Body of pancreas (tissue), 4 donors: ENCODE measurements around the gene RASEF. TPM values are rescaled to one million over a fixed set of nuclear protein-coding genes. Genes with fewer than 3 reads are reported as not detected.

Source experiments
- ATAC-seq: fragments of 150-250 bp; one replicate; pipeline ENCODE4 v1.9.1; 2016
- DNase-seq, 4 donors: peaks; one replicate each; pipeline ENCODE4 v3.0.0-alpha.2; 2019
- H3K27ac ChIP-seq, 4 donors: fragments of 200-600 bp; sonication (generic); 1 replicate in 3 of 4; 2 replicates in 1 of 4; pipeline versions ENCODE4 v1.5.1 to v1.6.1; 2016 to 2019; ENCODE audit warnings: mild to moderate bottlenecking in 1 of 4, mixed read lengths in 1 of 4, moderate library complexity in 1 of 4
- H3K27me3 ChIP-seq, 2 donors: fragments of 200-600 bp; sonication (generic); one replicate each; pipeline ENCODE4 v1.6.0; 2016; ENCODE audit warnings: mild to moderate bottlenecking in 1 of 2
- H3K36me3 ChIP-seq, 2 donors: fragments of 200-600 bp; sonication (generic); replicated peaks in 1 of 2; 2 replicates each; pipeline ENCODE4 v1.5.1; 2016; ENCODE audit warnings: low read depth in 2 of 2; ENCODE audit not compliant: insufficient read depth in 1 of 2
- H3K4me1 ChIP-seq: fragments of 200-600 bp; sonication (generic); one replicate; pipeline ENCODE4 v1.6.0; 2016
- H3K4me3 ChIP-seq, 2 donors: fragments of 200-600 bp; sonication (generic); 1 replicate in 1 of 2; 2 replicates in 1 of 2; pipeline ENCODE4 v1.5.1; 2016 to 2019
- H3K9me3 ChIP-seq, 3 donors: fragments of 200-600 bp; sonication (generic); 1 replicate in 2 of 3; 2 replicates in 1 of 3; pipeline ENCODE4 v1.5.1; 2016
- CTCF ChIP-seq, 7 experiments: fragments of 450-650 bp in 4 of 7; fragments of 200-600 bp in 3 of 7; sonication (generic) in 3 of 7; IDR thresholded peaks; one replicate each; pipeline ENCODE4 v1.5.1; 2016 to 2019; ENCODE audit warnings: antibody characterized with exemption in 7 of 7
- POLR2A ChIP-seq, 3 donors: fragments of 450-650 bp; IDR thresholded peaks; one replicate each; pipeline ENCODE4 v1.6.1; 2016; ENCODE audit warnings: antibody characterized with exemption in 3 of 3, mild to moderate bottlenecking in 2 of 3
- WGBS, 2 donors: methylation state at CpG; one replicate each; pipeline ENCODE4 v1.1.5; 2017; 5-methylcytosine and 5-hydroxymethylcytosine counted together
- intact Hi-C: fragments of 100-400 bp; cut with DNase I; formaldehyde crosslinking; loops from one replicate; pipeline ENCODE4 v1.15.1; 2023
- total RNA-seq, 2 donors: library from RNA; depleted of rRNA; stranded (reverse); fragments of >200 nt; gene quantifications; one replicate each; pipeline ENCODE4 v1.1.0, GENCODE V29; 2016

RASEF gene
- total RNA-seq, 2 donors from 2014 or later: 49.5 to 59.7 TPM

GRCh38 chr9:82987370-82988189 is 75.4 kb downstream of the RASEF start:
- intact Hi-C loops: no loop called here
- H3K27me3 ChIP-seq: no peaks in the 10 kb centered on the region
- no peaks in the 10 kb centered on the region for H3K9me3 ChIP-seq
- ATAC-seq (no peak), DNase-seq (no peak)
- WGBS, 2 donors: 66 to 69% methylated on average over 4 to 5 of the region's 5 CpGs
- peaks cover 0 to 13% of the 10 kb centered on the region in 2 donors for H3K36me3 ChIP-seq
- TF ChIP-seq CTCF (IDR thresholded peaks at IDR 0.05) (no peak), POLR2A (IDR thresholded peaks at IDR 0.05) (no peak)
- peaks cover 5% of the 10 kb centered on the region for H3K4me1 ChIP-seq
- H3K27ac ChIP-seq: no peak overlapping the region
- no peak overlapping the region for H3K4me3 ChIP-seq

GRCh38 chr9:82981552-82981951 is 81.4 kb downstream of the RASEF start:
- 95 to 96% methylated on average over 1 of the region's 1 CpG for WGBS, 2 donors
- intact Hi-C loops: no loop called here
- H3K4me3 ChIP-seq: no peak overlapping the region

GRCh38 chr9:82975176-82975575 is 87.8 kb downstream of the RASEF start:
- intact Hi-C loops: no loop called here
- Histone ChIP-seq H3K9me3 (no peaks in the 10 kb centered on the region), H3K4me3 (no peak overlapping the region), H3K27ac (no peak overlapping the region), H3K27me3 (no peaks in the 10 kb centered on the region), H3K4me1 (no peaks in the 10 kb centered on the region), H3K36me3 (peaks cover 0 to 1% of the 10 kb centered on the region in 2 donors)
- TF ChIP-seq CTCF (IDR thresholded peaks at IDR 0.05): no peak
- no peak for ATAC-seq
- 81 to 91% methylated on average over 6 of the region's 6 CpGs for WGBS, 2 donors
- DNase-seq: no peak

More at GRCh38 chr9:82981552-82981951, 81.4 kb downstream of the RASEF start:
- Histone ChIP-seq H3K27me3 (no peaks in the 10 kb centered on the region), H3K36me3 (peaks cover 0 to 4% of the 10 kb centered on the region in 2 donors), H3K4me1 (no peaks in the 10 kb centered on the region), H3K27ac (no peak overlapping the region), H3K9me3 (no peaks in the 10 kb centered on the region)
- ATAC-seq (no peak), DNase-seq (no peak)
- TF ChIP-seq POLR2A (IDR thresholded peaks at IDR 0.05): no peak
- no peak for TF ChIP-seq CTCF (IDR thresholded peaks at IDR 0.05)

- Histone ChIP-seq H3K4me1 (no peaks in the 10 kb centered on the region), H3K9me3 (no peaks in the 10 kb centered on the region), H3K27me3 (no peaks in the 10 kb centered on the region), H3K36me3 (no peaks in the 10 kb centered on the region), H3K27ac (no peak overlapping the region), H3K4me3 (no peak overlapping the region)
- DNase-seq (no peak), ATAC-seq (no peak)
- intact Hi-C loops: no loop called here
- 73 to 84% methylated on average over 3 of the region's 3 CpGs for WGBS, 2 donors
- TF ChIP-seq POLR2A (IDR thresholded peaks at IDR 0.05) (no peak), CTCF (IDR thresholded peaks at IDR 0.05) (no peak)
These were observed 90.5 kb downstream of the RASEF start for GRCh38 chr9:82972446-82972845.

GRCh38 chr9:82970359-82970758 is 92.6 kb downstream of the RASEF start:
- Histone ChIP-seq H3K4me3 (no peak overlapping the region), H3K36me3 (no peaks in the 10 kb centered on the region), H3K27ac (no peak overlapping the region), H3K27me3 (no peaks in the 10 kb centered on the region), H3K9me3 (no peaks in the 10 kb centered on the region), H3K4me1 (no peaks in the 10 kb centered on the region)
- 59 to 73% methylated on average over 3 of the region's 3 CpGs for WGBS, 2 donors
- DNase-seq: no peak
- ATAC-seq: no peak
- TF ChIP-seq POLR2A (IDR thresholded peaks at IDR 0.05): no peak
- no peak for TF ChIP-seq CTCF (IDR thresholded peaks at IDR 0.05)
- intact Hi-C loops: no loop called here
